ENCODE data around the gene PLP2. TPM values are rescaled to one million over a fixed set of nuclear protein-coding genes. Genes with fewer than 3 reads are reported as not detected.
A peak's percentile ranks its signal among the peaks of the same experiment; 100 is the strongest.
"Not testable (repeated sequence)": the region's sequence is repeated elsewhere in the genome, so short reads cannot be mapped to it uniquely, and the experiment has no call there.

PLP2 gene
- total RNA-seq, 1 experiment from 2014 or later, result 308 TPM

DNA sequence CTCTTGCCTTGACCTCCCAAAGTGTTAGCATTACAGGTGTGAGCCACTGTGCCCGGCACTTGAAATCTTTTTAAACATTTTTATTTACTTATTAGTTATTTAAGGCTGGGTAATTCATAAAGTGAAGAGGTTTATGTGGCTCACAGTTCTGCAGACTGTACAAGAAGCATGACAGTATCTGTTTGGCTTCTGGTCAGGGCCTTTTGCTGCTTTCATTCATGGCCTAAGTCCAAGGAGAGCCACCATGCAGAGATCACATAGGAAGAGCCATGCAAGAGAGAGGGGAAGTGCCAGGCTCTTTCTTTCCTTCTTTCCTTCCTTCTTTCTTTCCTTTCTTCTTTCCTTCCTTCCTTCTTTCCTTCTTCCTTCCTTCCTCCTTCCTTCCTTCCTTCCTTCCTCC is 37.9 kb upstream of the PLP2 start:
- DNase-seq (ENCODE audit: unreplicated experiment), result no peak
- Mint-ChIP-seq H3K4me1 (ENCODE audit: insufficient read depth, unreplicated experiment) (no peaks in the 10 kb centered on the region), H3K36me3 (ENCODE audit: insufficient read depth, unreplicated experiment) (peaks cover 6% of the 10 kb centered on the region), H3K27ac (ENCODE audit: low read depth, unreplicated experiment) (no peak overlapping the region), H3K9me3 (ENCODE audit: unreplicated experiment) (peaks cover 8% of the 10 kb centered on the region), H3K27me3 (ENCODE audit: insufficient read depth, unreplicated experiment) (no peaks in the 10 kb centered on the region), H3K4me3 (ENCODE audit: unreplicated experiment) (no peak overlapping the region)
- intact Hi-C loops (cut with micrococcal nuclease), result no loop called here
- CTCF ChIA-PET, result no interaction called here
- BruUV-seq (replicated peaks), result no TSS peak
- POLR2A ChIA-PET, result no interaction called here
- TF ChIP-seq, protein P1, sequence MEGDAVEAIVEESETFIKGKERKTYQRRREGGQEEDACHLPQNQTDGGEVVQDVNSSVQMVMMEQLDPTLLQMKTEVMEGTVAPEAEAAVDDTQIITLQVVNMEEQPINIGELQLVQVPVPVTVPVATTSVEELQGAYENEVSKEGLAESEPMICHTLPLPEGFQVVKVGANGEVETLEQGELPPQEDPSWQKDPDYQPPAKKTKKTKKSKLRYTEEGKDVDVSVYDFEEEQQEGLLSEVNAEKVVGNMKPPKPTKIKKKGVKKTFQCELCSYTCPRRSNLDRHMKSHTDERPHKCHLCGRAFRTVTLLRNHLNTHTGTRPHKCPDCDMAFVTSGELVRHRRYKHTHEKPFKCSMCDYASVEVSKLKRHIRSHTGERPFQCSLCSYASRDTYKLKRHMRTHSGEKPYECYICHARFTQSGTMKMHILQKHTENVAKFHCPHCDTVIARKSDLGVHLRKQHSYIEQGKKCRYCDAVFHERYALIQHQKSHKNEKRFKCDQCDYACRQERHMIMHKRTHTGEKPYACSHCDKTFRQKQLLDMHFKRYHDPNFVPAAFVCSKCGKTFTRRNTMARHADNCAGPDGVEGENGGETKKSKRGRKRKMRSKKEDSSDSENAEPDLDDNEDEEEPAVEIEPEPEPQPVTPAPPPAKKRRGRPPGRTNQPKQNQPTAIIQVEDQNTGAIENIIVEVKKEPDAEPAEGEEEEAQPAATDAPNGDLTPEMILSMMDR (IDR thresholded peaks at IDR 0.05; ENCODE audit: unreplicated experiment), result no peak

DNA sequence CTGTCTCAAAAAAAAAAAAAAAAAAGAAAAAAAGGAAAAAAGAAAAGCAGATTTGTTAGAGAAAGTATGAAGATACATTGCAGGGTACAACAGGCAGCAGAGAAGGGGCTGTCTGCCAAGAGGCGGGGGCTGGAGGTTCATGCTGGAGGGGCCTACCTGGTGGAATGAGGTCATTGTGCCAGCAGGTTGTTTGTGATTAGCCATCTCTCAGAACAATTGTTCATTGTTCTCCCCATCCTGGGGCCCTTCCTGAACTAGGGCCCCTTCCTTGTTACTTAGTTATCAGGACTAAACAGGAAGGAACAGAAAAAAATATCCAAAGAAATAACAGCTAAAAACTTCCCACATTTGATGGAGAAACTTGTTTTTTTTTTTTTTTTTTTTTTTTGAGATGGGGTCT is 34.2 kb upstream of the PLP2 start:
- Mint-ChIP-seq H3K4me3 (ENCODE audit: unreplicated experiment) (no peak overlapping the region), H3K9me3 (ENCODE audit: unreplicated experiment) (peaks cover 20% of the 10 kb centered on the region), H3K27me3 (ENCODE audit: insufficient read depth, unreplicated experiment) (no peaks in the 10 kb centered on the region), H3K36me3 (ENCODE audit: insufficient read depth, unreplicated experiment) (no peaks in the 10 kb centered on the region), H3K27ac (ENCODE audit: low read depth, unreplicated experiment) (no peak overlapping the region), H3K4me1 (ENCODE audit: insufficient read depth, unreplicated experiment) (no peaks in the 10 kb centered on the region)
- CTCF ChIA-PET, result no interaction called here
- intact Hi-C loops (cut with micrococcal nuclease), result no loop called here
- TF ChIP-seq, protein P1 (IDR thresholded peaks at IDR 0.05; ENCODE audit: unreplicated experiment), result no peak
- no peak for DNase-seq (ENCODE audit: unreplicated experiment)
- POLR2A ChIA-PET, result no interaction called here
- no TSS peak for BruUV-seq (replicated peaks)

DNA sequence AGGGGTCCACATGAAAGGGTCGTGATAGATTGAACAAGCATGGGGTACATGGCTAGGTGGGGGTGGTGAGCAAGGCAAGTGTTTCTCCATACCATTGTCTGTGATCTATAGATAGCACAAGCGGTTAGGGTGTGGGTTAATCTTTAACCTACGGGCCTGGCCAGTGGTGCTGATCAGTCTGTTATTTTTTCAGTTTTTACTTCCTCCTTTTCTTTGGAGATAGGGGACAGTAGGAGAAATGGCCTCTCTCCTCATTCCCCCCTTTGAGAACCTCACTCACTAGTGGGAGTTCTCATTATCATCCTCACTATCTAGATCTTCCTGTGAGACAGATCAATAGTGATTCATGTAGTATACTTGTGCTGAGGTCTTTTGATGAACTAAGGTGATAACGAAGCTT is 32.0 kb upstream of the PLP2 start:
- H3K4me1 Mint-ChIP-seq (ENCODE audit: insufficient read depth, unreplicated experiment), result no peaks in the 10 kb centered on the region
- CTCF ChIA-PET, result interaction anchor here (1.9 kb wide), 1 partner anchor 16 kb away, joined by 7 read pairs; no protein-coding TSS in a partner anchor
- BruUV-seq (replicated peaks), result no TSS peak

DNA sequence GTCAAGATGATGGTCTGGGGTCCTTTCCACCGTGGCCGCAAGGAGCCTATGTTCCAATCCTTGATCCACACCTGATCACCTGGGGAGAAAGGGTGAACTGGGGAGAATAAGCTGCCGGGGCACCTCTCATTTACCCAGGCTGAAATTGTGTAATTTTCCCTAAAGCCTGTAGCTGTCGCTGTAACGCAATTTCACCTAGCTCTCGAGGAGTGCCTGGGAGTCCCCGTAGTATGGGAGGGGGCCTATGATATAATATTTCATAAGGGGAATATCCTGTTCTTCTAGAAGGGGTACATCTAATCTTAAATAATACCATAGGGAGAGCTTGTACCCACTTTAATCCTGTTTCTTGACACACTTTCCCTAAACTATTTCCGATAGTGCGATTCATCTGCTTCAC is 29.4 kb upstream of the PLP2 start:
- H3K4me3 Mint-ChIP-seq (ENCODE audit: unreplicated experiment); H3K36me3 Mint-ChIP-seq (ENCODE audit: insufficient read depth, unreplicated experiment); H3K4me1 Mint-ChIP-seq (ENCODE audit: insufficient read depth, unreplicated experiment); DNase-seq (ENCODE audit: unreplicated experiment); H3K27me3 Mint-ChIP-seq (ENCODE audit: insufficient read depth, unreplicated experiment); intact Hi-C loops (cut with micrococcal nuclease); H3K27ac Mint-ChIP-seq (ENCODE audit: low read depth, unreplicated experiment); BruUV-seq (replicated peaks): not testable (repeated sequence)
- POLR2A ChIA-PET, result interaction anchor here (0.8 kb wide), 1 partner anchor 14 kb away, joined by 4 read pairs; no protein-coding TSS in a partner anchor
- CTCF ChIA-PET, result interaction anchor here (0.8 kb wide), 1 partner anchor 13 kb away, joined by 3 read pairs; no protein-coding TSS in a partner anchor
- H3K9me3 Mint-ChIP-seq (ENCODE audit: unreplicated experiment), result peaks cover 12% of the 10 kb centered on the region

More for the DNA sequence above, 32.0 kb upstream of the PLP2 start:
- Mint-ChIP-seq H3K27me3 (ENCODE audit: insufficient read depth, unreplicated experiment) (no peaks in the 10 kb centered on the region), H3K36me3 (ENCODE audit: insufficient read depth, unreplicated experiment) (no peaks in the 10 kb centered on the region), H3K4me3 (ENCODE audit: unreplicated experiment) (no peak overlapping the region), H3K27ac (ENCODE audit: low read depth, unreplicated experiment) (no peak overlapping the region), H3K9me3 (ENCODE audit: unreplicated experiment) (peaks cover 12% of the 10 kb centered on the region)
- intact Hi-C loops (cut with micrococcal nuclease), result no loop called here
- TF ChIP-seq, protein P1 (IDR thresholded peaks at IDR 0.05; ENCODE audit: unreplicated experiment), result no peak
- POLR2A ChIA-PET, result no interaction called here
- peak; percentile 8 for DNase-seq (ENCODE audit: unreplicated experiment)

DNA sequence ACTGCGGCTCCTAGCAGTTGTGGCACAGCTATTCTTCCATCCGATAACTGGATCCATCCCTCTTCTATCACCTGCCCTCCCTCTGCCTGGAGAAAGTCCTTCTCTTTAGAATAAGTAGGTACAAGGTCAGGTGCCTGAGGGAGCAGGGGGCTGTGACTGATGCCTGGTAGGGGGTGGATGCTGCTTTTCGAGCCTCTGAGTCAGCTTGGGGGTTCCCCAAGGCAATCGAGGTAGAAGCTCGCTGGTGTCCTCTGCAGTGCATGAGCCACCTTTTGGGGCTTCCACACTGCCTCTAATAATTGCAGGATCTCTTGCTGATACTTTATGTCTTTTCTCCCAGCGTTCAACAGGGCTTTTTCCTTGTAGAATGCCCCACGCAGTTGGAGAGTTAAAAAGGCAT is 28.5 kb upstream of the PLP2 start:
- H3K4me3 Mint-ChIP-seq (ENCODE audit: unreplicated experiment); H3K4me1 Mint-ChIP-seq (ENCODE audit: insufficient read depth, unreplicated experiment): not testable (repeated sequence)
- H3K9me3 Mint-ChIP-seq (ENCODE audit: unreplicated experiment), result peaks cover 12% of the 10 kb centered on the region

More for the DNA sequence above, 28.5 kb upstream of the PLP2 start:
- DNase-seq (ENCODE audit: unreplicated experiment); POLR2A ChIA-PET; intact Hi-C loops (cut with micrococcal nuclease); H3K27me3 Mint-ChIP-seq (ENCODE audit: insufficient read depth, unreplicated experiment); H3K36me3 Mint-ChIP-seq (ENCODE audit: insufficient read depth, unreplicated experiment); H3K27ac Mint-ChIP-seq (ENCODE audit: low read depth, unreplicated experiment); BruUV-seq (replicated peaks): not testable (repeated sequence)
- CTCF ChIA-PET, result interaction anchor here (0.8 kb wide), 1 partner anchor 13 kb away, joined by 3 read pairs; no protein-coding TSS in a partner anchor

Measured in MCF 10A (cell line).